GM12891 (cell line): ENCODE measurements around the gene ALG1.
"Not testable (repeated sequence)": the region's sequence is repeated elsewhere in the genome, so short reads cannot be mapped to it uniquely, and the experiment has no call there.

Experiments
- POLR2A ChIP-seq: IDR thresholded peaks from 2 replicates; pipeline ENCODE4 v1.6.1; 2011; ENCODE audit warnings: low read depth, low read length, control low read depth
- POLR2AphosphoS5 ChIP-seq: IDR thresholded peaks from 2 replicates; pipeline ENCODE4 v1.6.1; 2011; ENCODE audit warnings: low read depth, low read length, control low read depth

DNA sequence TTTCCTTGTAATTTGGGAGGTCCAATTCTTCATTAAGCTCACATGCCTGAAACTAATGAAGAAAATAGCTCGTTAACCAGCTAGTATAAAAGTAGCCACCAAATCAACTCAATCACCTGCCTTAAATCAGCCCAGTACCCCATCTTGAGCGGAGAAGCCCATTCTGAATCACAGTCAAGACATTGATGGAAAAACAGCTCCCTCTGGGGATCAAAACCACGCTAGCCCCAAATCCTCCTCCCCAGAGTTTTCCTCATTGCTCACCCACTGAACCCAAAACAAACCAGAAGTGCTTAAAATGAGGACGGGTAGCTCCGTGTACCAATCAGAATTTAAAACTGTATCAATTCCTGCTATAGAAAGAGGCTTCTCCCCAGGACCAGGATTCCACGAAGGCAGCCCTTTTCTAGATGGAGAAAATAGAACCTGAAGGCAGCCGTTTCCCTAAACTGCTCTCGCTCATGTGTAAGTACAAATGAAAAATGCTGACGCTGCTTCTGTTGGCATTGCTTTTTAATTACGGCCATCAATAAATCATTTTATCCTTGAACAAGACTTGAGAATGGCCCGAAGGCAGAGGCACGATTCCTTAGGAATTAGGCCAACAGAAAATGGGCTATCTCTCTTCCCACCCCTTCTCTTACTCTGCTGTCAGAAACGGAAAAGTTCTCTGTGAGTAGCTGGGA lies 61.4 kb downstream of the ALG1 start:
- not testable (repeated sequence) for TF ChIP-seq POLR2A, POLR2AphosphoS5
